Upper lobe of left lung (tissue), 4 donors: ENCODE measurements around the gene NOSTRIN.

Experiments used
- POLR2A ChIP-seq, 4 donors: fragments of 450-650 bp; IDR thresholded peaks; one replicate each; pipeline ENCODE4 v1.5.1; 2016 to 2017; ENCODE audit warnings: antibody characterized with exemption in 4 of 4, mild to moderate bottlenecking in 2 of 4
- POLR2AphosphoS5 ChIP-seq, 2 donors: sonication (generic); formaldehyde crosslinking; IDR thresholded peaks; one replicate each; pipeline ENCODE4 v1.5.1; 2017; ENCODE audit warnings: antibody characterized with exemption in 2 of 2
- TF ChIP-seq, protein P1 (sequence below), 6 experiments: fragments of 450-650 bp in 4 of 6; fragments of 200-600 bp in 2 of 6; sonication (generic) in 2 of 6; IDR thresholded peaks; one replicate each; pipeline ENCODE4 v1.5.1; 2016 to 2019; ENCODE audit warnings: antibody characterized with exemption in 6 of 6

GRCh38 chr2:168770796-168771195 lies 31.6 kb upstream of the NOSTRIN start:
- TF ChIP-seq, protein P1, sequence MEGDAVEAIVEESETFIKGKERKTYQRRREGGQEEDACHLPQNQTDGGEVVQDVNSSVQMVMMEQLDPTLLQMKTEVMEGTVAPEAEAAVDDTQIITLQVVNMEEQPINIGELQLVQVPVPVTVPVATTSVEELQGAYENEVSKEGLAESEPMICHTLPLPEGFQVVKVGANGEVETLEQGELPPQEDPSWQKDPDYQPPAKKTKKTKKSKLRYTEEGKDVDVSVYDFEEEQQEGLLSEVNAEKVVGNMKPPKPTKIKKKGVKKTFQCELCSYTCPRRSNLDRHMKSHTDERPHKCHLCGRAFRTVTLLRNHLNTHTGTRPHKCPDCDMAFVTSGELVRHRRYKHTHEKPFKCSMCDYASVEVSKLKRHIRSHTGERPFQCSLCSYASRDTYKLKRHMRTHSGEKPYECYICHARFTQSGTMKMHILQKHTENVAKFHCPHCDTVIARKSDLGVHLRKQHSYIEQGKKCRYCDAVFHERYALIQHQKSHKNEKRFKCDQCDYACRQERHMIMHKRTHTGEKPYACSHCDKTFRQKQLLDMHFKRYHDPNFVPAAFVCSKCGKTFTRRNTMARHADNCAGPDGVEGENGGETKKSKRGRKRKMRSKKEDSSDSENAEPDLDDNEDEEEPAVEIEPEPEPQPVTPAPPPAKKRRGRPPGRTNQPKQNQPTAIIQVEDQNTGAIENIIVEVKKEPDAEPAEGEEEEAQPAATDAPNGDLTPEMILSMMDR (IDR thresholded peaks at IDR 0.05), result no peak
- TF ChIP-seq POLR2AphosphoS5 (IDR thresholded peaks at IDR 0.05), result no peak
- no peak for TF ChIP-seq POLR2A (IDR thresholded peaks at IDR 0.05)
